Fibroblast of skin of abdomen (primary cell): ENCODE measurements around the gene DECR2.
A peak's percentile ranks its signal among the peaks of the same experiment; 100 is the strongest.
"Not testable (repeated sequence)": the region's sequence is repeated elsewhere in the genome, so short reads cannot be mapped to it uniquely, and the experiment has no call there.

Source experiments
- DNase-seq: peaks from one replicate; pipeline ENCODE4 v3.0.0-alpha.2; 2013

DECR2 gene

GRCh38 chr16:366476-366875, 35.2 kb upstream of the DECR2 start:
- DNase-seq: no peak

GRCh38 chr16:367333-367903, 34.3 kb upstream of the DECR2 start:
- DNase-seq: no peak

- no peak for DNase-seq
Observed at GRCh38 chr16:368388-369158, 33.1 kb upstream of the DECR2 start.

GRCh38 chr16:369275-369865, 32.3 kb upstream of the DECR2 start:
- DNase-seq: no peak

- no peak for DNase-seq
Observed at GRCh38 chr16:369866-370436, 31.7 kb upstream of the DECR2 start.

GRCh38 chr16:370443-370842, 31.2 kb upstream of the DECR2 start, which contains the start of gene MRPL28:
MRPL28 (minus strand) TSS chr16:370538; CDS start chr16:370218, 320 bp downstream.
- DNase-seq: peak; percentile 95

GRCh38 chr16:370979-371514, 30.6 kb upstream of the DECR2 start:
- DNase-seq: no peak

- DNase-seq: no peak
Observed at GRCh38 chr16:371515-372301, 30.0 kb upstream of the DECR2 start.

GRCh38 chr16:372302-372983, 29.2 kb upstream of the DECR2 start:
- no peak for DNase-seq

GRCh38 chr16:373020-373598, 28.6 kb upstream of the DECR2 start:
- no peak for DNase-seq

GRCh38 chr16:373848-374615, 27.7 kb upstream of the DECR2 start:
- DNase-seq: no peak

GRCh38 chr16:374616-374926, 27.1 kb upstream of the DECR2 start:
- DNase-seq: no peak

GRCh38 chr16:375212-375611, 26.5 kb upstream of the DECR2 start:
- no peak for DNase-seq

GRCh38 chr16:375927-376816, 25.5 kb upstream of the DECR2 start:
- DNase-seq: no peak

- no peak for DNase-seq
Observed at GRCh38 chr16:376817-377418, 24.8 kb upstream of the DECR2 start.

- DNase-seq: no peak
Observed at GRCh38 chr16:377419-377951, 24.2 kb upstream of the DECR2 start.

- not testable (repeated sequence) for DNase-seq
Observed at GRCh38 chr16:378113-378820, 23.4 kb upstream of the DECR2 start.

- DNase-seq: no peak
Observed at GRCh38 chr16:378821-379182, 22.9 kb upstream of the DECR2 start.
